SK-N-MC (cell line): Measurements from ENCODE around the gene C19orf44.
A peak's percentile ranks its signal among the peaks of the same experiment; 100 is the strongest.
"Not testable (repeated sequence)": the region's sequence is repeated elsewhere in the genome, so short reads cannot be mapped to it uniquely, and the experiment has no call there.

Experiments used
- DNase-seq: peaks from one replicate; pipeline ENCODE4 v3.0.0-alpha.2; 2011; ENCODE audit warnings: low read depth, low spot score
- H3K27ac ChIP-seq: fragments of 200-600 bp; sonication (generic); 2 replicates; pipeline ENCODE4 v1.5.1; 2016; ENCODE audit warnings: mixed run types
- H3K36me3 ChIP-seq: fragments of 200-600 bp; sonication (generic); 2 replicates; pipeline ENCODE4 v1.6.1; 2017; ENCODE audit warnings: antibody characterized with exemption, low read length, mixed read lengths; ENCODE audit not compliant: insufficient read depth
- H3K4me3 ChIP-seq: fragments of 200-600 bp; sonication (generic); 2 replicates; pipeline ENCODE4 v1.5.1; 2016
- H3K9ac ChIP-seq: fragments of 200-600 bp; sonication (generic); 2 replicates; pipeline ENCODE4 v1.8.0; 2017; ENCODE audit warnings: mixed run types, mixed read lengths; ENCODE audit not compliant: insufficient read length
- H3K9me3 ChIP-seq: fragments of 200-600 bp; sonication (generic); 2 replicates; pipeline ENCODE4 v1.6.1; 2017; ENCODE audit warnings: low read depth, mild to moderate bottlenecking, antibody characterized with exemption, low read length, moderate library complexity, mixed read lengths
- EZH2 ChIP-seq: fragments of 200-600 bp; sonication (generic); IDR thresholded peaks from one replicate; pipeline ENCODE4 v1.6.1; 2017; ENCODE audit warnings: antibody characterized with exemption
- FOXP2 ChIP-seq: optimal IDR thresholded peaks from 2 replicates; pipeline ENCODE3; 2011; ENCODE audit warnings: mild to moderate bottlenecking, moderate library complexity; ENCODE audit not compliant: insufficient read depth; ENCODE audit errors: extremely low read length, control extremely low read depth
- POLR2AphosphoS5 ChIP-seq: IDR thresholded peaks from 2 replicates; pipeline ENCODE4 v1.6.1; 2012; ENCODE audit warnings: mild to moderate bottlenecking, low read depth, low read length, borderline replicate concordance

Gene C19orf44

GRCh38 chr19:16540948-16541347 is 44.8 kb downstream of the C19orf44 start:
- no peak for DNase-seq
- H3K27ac ChIP-seq = no peak overlapping the region
- TF ChIP-seq FOXP2 (no peak), EZH2 (no peak), POLR2AphosphoS5 (no peak)
- H3K36me3 ChIP-seq = peaks cover 55% of the 10 kb centered on the region
- H3K9me3 ChIP-seq = no peaks in the 10 kb centered on the region
- peak overlapping the region; percentile 99 for H3K9ac ChIP-seq
- H3K4me3 ChIP-seq = peak overlapping the region; percentile 94

GRCh38 chr19:16541526-16542044 is 45.4 kb downstream of the C19orf44 start:
- no peak for TF ChIP-seq EZH2
- TF ChIP-seq FOXP2 = no peak
- H3K27ac ChIP-seq = peak overlapping the region; percentile 64; the same call in 1 of the 2 replicates
- peaks cover 49% of the 10 kb centered on the region for H3K36me3 ChIP-seq
- H3K9ac ChIP-seq = peak overlapping the region; percentile 99
- H3K4me3 ChIP-seq = peak overlapping the region; percentile 94
- H3K9me3 ChIP-seq = no peaks in the 10 kb centered on the region
- DNase-seq = no peak

GRCh38 chr19:16542045-16542909 is 46.1 kb downstream of the C19orf44 start, which contains the start of gene CHERP:
TSS of gene CHERP (minus strand) at chr19:16542437. CDS start at chr19:16542378, 59 bp downstream.
- peak; percentile 97 for TF ChIP-seq POLR2AphosphoS5
- TF ChIP-seq FOXP2 = peak; percentile 24
- no peak for TF ChIP-seq EZH2
- H3K27ac ChIP-seq = peak within 1 kb of the TSS; percentile 72
- peak within 1 kb of the TSS; percentile 99 for H3K9ac ChIP-seq
- peak; percentile 44 for DNase-seq
- peaks cover 42% of the 10 kb centered on the region for H3K36me3 ChIP-seq
- peak within 1 kb of the TSS; percentile 94 for H3K4me3 ChIP-seq
- no peaks in the 10 kb centered on the region for H3K9me3 ChIP-seq

GRCh38 chr19:16542910-16543472 is 46.8 kb downstream of the C19orf44 start:
- Histone ChIP-seq H3K27ac (peak overlapping the region; percentile 72), H3K9ac (peak overlapping the region; percentile 99), H3K9me3 (no peaks in the 10 kb centered on the region), H3K36me3 (peaks cover 35% of the 10 kb centered on the region), H3K4me3 (peak overlapping the region; percentile 94)
- TF ChIP-seq FOXP2 (no peak), EZH2 (no peak), POLR2AphosphoS5 (no peak)
- DNase-seq = no peak

GRCh38 chr19:16543734-16544133 is 47.5 kb downstream of the C19orf44 start:
- not testable (repeated sequence) for H3K27ac ChIP-seq, DNase-seq, H3K9me3 ChIP-seq
- Histone ChIP-seq H3K36me3 (peaks cover 27% of the 10 kb centered on the region), H3K4me3 (peak overlapping the region; percentile 94; the same call in 1 of the 2 replicates), H3K9ac (peak overlapping the region; percentile 99)

GRCh38 chr19:16544473-16545231 is 48.5 kb downstream of the C19orf44 start:
- Histone ChIP-seq H3K9me3 (no peaks in the 10 kb centered on the region), H3K9ac (no peak overlapping the region), H3K36me3 (peaks cover 18% of the 10 kb centered on the region), H3K27ac (no peak overlapping the region), H3K4me3 (no peak overlapping the region)
- DNase-seq = no peak
- no peak for TF ChIP-seq FOXP2
- no peak for TF ChIP-seq POLR2AphosphoS5
- TF ChIP-seq EZH2 = no peak

- Histone ChIP-seq H3K9ac (no peak overlapping the region), H3K4me3 (no peak overlapping the region), H3K9me3 (no peaks in the 10 kb centered on the region), H3K36me3 (peaks cover 12% of the 10 kb centered on the region), H3K27ac (no peak overlapping the region)
- TF ChIP-seq FOXP2 (no peak), EZH2 (no peak), POLR2AphosphoS5 (no peak)
- no peak for DNase-seq
Measured at GRCh38 chr19:16548956-16549355, 52.8 kb downstream of the C19orf44 start.

- H3K4me3 ChIP-seq, H3K9me3 ChIP-seq, H3K9ac ChIP-seq, DNase-seq, H3K27ac ChIP-seq: not testable (repeated sequence)
- H3K36me3 ChIP-seq = peaks cover 12% of the 10 kb centered on the region
Measured at GRCh38 chr19:16551902-16552301, 55.7 kb downstream of the C19orf44 start.
